HCT116 (cell line): ENCODE results near the gene PDE1A. TPM values are rescaled to one million over a fixed set of nuclear protein-coding genes. Genes with fewer than 3 reads are reported as not detected.

Source experiments
- ATAC-seq: fragments of 200-7000 bp; cut with Tn5 transposase; 2 replicates; pipeline ENCODE4 v1.9.1; 2020; ENCODE audit warnings: mild to moderate bottlenecking, moderate library complexity
- BruUV-seq: library from RNA; stranded (reverse); fragments of 400-500 nt; replicated peaks from 2 replicates; lab custom pipeline; 2021; lab: Mats Ljungman, UMichigan
- CTCF ChIA-PET: fragments of 300-600 bp; sonication (Branson Sonifier 250); formaldehyde crosslinking; loops from one replicate; lab custom pipeline; 2021; ENCODE audit warnings: antibody characterized with exemption; lab: Charles Lee
- POLR2A ChIA-PET: fragments of 300-600, 350-600 bp; sonication (Branson Sonifier 250); formaldehyde crosslinking; loops from one replicate; lab custom pipeline; 2021; ENCODE audit warnings: antibody characterized with exemption; lab: Charles Lee
- RAD21 ChIA-PET, 2 experiments: fragments of 300-600 bp; sonication (Branson Sonifier 250); formaldehyde crosslinking; loops; one replicate each; lab custom pipeline; 2023; ENCODE audit warnings: low total read pairs in 2 of 2; ENCODE audit not compliant: uncharacterized antibody in 2 of 2, unreplicated experiment in 2 of 2, low non-redundant PET in 1 of 2; lab: Charles Lee
- DNase-seq: peaks from one replicate; pipeline ENCODE4 v3.0.0-alpha.2; 2010; ENCODE audit warnings: low read depth, low spot score
- H2AFZ ChIP-seq: fragments of 200-600 bp; shearing (Covaris generic), sonication (generic); 2 replicates; pipeline ENCODE4 v1.6.1; 2017; ENCODE audit warnings: low read depth, mixed run types, mixed read lengths, antibody characterized with exemption, low read length; ENCODE audit not compliant: poor library complexity, severe bottlenecking
- H3K27ac ChIP-seq: 2 replicates; pipeline ENCODE4 v1.5.1; 2012; ENCODE audit warnings: low read depth, low read length
- H3K27me3 ChIP-seq: fragments of 200-600 bp; sonication (generic); 2 replicates; pipeline ENCODE4 v1.6.1; 2016; ENCODE audit warnings: mixed run types, low read length, mixed read lengths; ENCODE audit not compliant: insufficient read depth
- H3K36me3 ChIP-seq, 2 experiments: fragments of 200-500 bp in 1 of 2; fragments of 200-600 bp in 1 of 2; sonication (Bioruptor generic) in 1 of 2; sonication (generic) in 1 of 2; 2 replicates each; pipeline versions ENCODE4 v1.5.1 to v1.6.1; 2014 to 2016; ENCODE audit warnings: low read length in 2 of 2, inconsistent platforms in 1 of 2, mixed read lengths in 1 of 2, mixed run types in 1 of 2; ENCODE audit not compliant: insufficient read depth in 2 of 2, control insufficient read depth in 1 of 2
- H3K4me1 ChIP-seq, 2 experiments: fragments of 200-600 bp in 1 of 2; sonication (generic) in 1 of 2; 2 replicates each; pipeline versions ENCODE4 v1.5.1 to v1.6.1; 2012 to 2017; ENCODE audit warnings: low read length in 2 of 2, inconsistent platforms in 1 of 2, mild to moderate bottlenecking in 1 of 2, mixed read lengths in 1 of 2, mixed run types in 1 of 2, moderate library complexity in 1 of 2; ENCODE audit not compliant: insufficient read depth in 2 of 2, control insufficient read depth in 1 of 2
- H3K4me2 ChIP-seq: fragments of 200-600 bp; sonication (generic); 2 replicates; pipeline ENCODE4 v1.6.1; 2017; ENCODE audit warnings: mixed run types, low read length, mixed read lengths
- H3K4me3 ChIP-seq, 2 experiments: fragments of 200-600 bp in 1 of 2; sonication (generic) in 1 of 2; replicated peaks in 1 of 2; 2 replicates each; pipeline ENCODE4 v1.5.1; 2011 to 2016; ENCODE audit warnings: low read length in 2 of 2, control low read depth in 1 of 2, low read depth in 1 of 2, mild to moderate bottlenecking in 1 of 2, mixed read lengths in 1 of 2, mixed run types in 1 of 2
- H3K79me2 ChIP-seq: fragments of 200-600 bp; sonication (generic); 2 replicates; pipeline ENCODE4 v1.6.1; 2017; ENCODE audit warnings: mild to moderate bottlenecking, mixed run types, low read length, moderate library complexity, mixed read lengths; ENCODE audit not compliant: insufficient read depth
- H3K9ac ChIP-seq: fragments of 200-600 bp; sonication (generic); 2 replicates; pipeline ENCODE4 v1.6.1; 2016; ENCODE audit warnings: low read length, mixed read lengths
- H3K9me2 ChIP-seq: fragments of 200-600 bp; sonication (generic), shearing (Covaris generic); 2 replicates; pipeline ENCODE4 v1.6.1; 2017; ENCODE audit warnings: mixed run types, mild to moderate bottlenecking, moderate library complexity; ENCODE audit not compliant: insufficient read depth
- H3K9me3 ChIP-seq, 2 experiments: fragments of 200-500 bp in 1 of 2; fragments of 200-600 bp in 1 of 2; sonication (Bioruptor generic) in 1 of 2; sonication (generic) in 1 of 2; 2 replicates each; pipeline ENCODE4 v1.6.1; 2014 to 2017; ENCODE audit warnings: low read length in 2 of 2, mixed read lengths in 2 of 2, inconsistent platforms in 1 of 2, low read depth in 1 of 2, mild to moderate bottlenecking in 1 of 2, mixed run types in 1 of 2, moderate library complexity in 1 of 2; ENCODE audit not compliant: control insufficient read depth in 1 of 2, insufficient read depth in 1 of 2
- H4K20me1 ChIP-seq: fragments of 200-600 bp; sonication (generic), shearing (Covaris generic); 2 replicates; pipeline ENCODE4 v1.6.1; 2017; ENCODE audit warnings: mixed run types, mild to moderate bottlenecking, moderate library complexity; ENCODE audit not compliant: insufficient read depth
- ATF3 ChIP-seq: IDR thresholded peaks from 2 replicates; pipeline ENCODE4 v1.6.1; 2012
- CBX3 ChIP-seq: IDR thresholded peaks from 2 replicates; pipeline ENCODE4 v1.6.1; 2012; ENCODE audit warnings: low read depth
- CEBPB ChIP-seq: IDR thresholded peaks from 2 replicates; pipeline ENCODE4 v1.6.1; 2012; ENCODE audit warnings: low read depth
- CTCF ChIP-seq, 3 experiments: fragments of 200-600 bp in 1 of 3; sonication (generic) in 1 of 3; IDR thresholded peaks in 2 of 3; conservative IDR thresholded peaks in 1 of 3; 2 replicates each; pipeline ENCODE4 v1.5.1; 2012 to 2017; ENCODE audit warnings: low read depth in 2 of 3, low read length in 2 of 3, antibody characterized with exemption in 1 of 3, borderline replicate concordance in 1 of 3, control low read depth in 1 of 3, mild to moderate bottlenecking in 1 of 3, mixed read lengths in 1 of 3, mixed run types in 1 of 3, moderate library complexity in 1 of 3; ENCODE audit not compliant: insufficient read depth in 1 of 3
- EGR1 ChIP-seq: IDR thresholded peaks from 2 replicates; pipeline ENCODE4 v1.6.1; 2012; ENCODE audit warnings: low read depth
- ELF1 ChIP-seq: IDR thresholded peaks from 2 replicates; pipeline ENCODE4 v1.6.1; 2012; ENCODE audit warnings: low read depth, borderline replicate concordance
- EZH2phosphoT487 ChIP-seq: fragments of 200-600 bp; IDR thresholded peaks from 2 replicates; pipeline ENCODE4 v1.6.1; 2018; ENCODE audit warnings: antibody characterized with exemption, borderline replicate concordance
- JUND ChIP-seq: IDR thresholded peaks from 2 replicates; pipeline ENCODE4 v1.6.1; 2012
- MAX ChIP-seq: IDR thresholded peaks from 2 replicates; pipeline ENCODE4 v1.6.1; 2012
- POLR2A ChIP-seq: IDR thresholded peaks from 2 replicates; pipeline ENCODE4 v1.7.0; 2011; ENCODE audit warnings: borderline replicate concordance; ENCODE audit not compliant: insufficient read depth, insufficient read length; ENCODE audit errors: extremely low read depth
- RAD21 ChIP-seq: IDR thresholded peaks from 2 replicates; pipeline ENCODE4 v1.6.1; 2012; ENCODE audit warnings: low read depth, mild to moderate bottlenecking
- REST ChIP-seq: IDR thresholded peaks from 2 replicates; pipeline ENCODE4 v1.6.1; 2012; ENCODE audit warnings: low read depth
- SIN3A ChIP-seq: IDR thresholded peaks from 2 replicates; pipeline ENCODE4 v1.6.1; 2012; ENCODE audit warnings: low read depth
- SRF ChIP-seq: IDR thresholded peaks from 2 replicates; pipeline ENCODE4 v1.6.1; 2012; ENCODE audit warnings: low read depth
- TCF7L2 ChIP-seq: IDR thresholded peaks from 2 replicates; pipeline ENCODE4 v1.7.0; 2011; ENCODE audit warnings: borderline replicate concordance, inconsistent platforms; ENCODE audit not compliant: insufficient read depth, insufficient read length; ENCODE audit errors: extremely low read depth
- YY1 ChIP-seq: IDR thresholded peaks from 2 replicates; pipeline ENCODE4 v1.6.1; 2011; ENCODE audit warnings: low read length, low read depth, moderate library complexity, mild to moderate bottlenecking; ENCODE audit not compliant: insufficient replicate concordance; ENCODE audit errors: extremely low read depth
- ZBTB33 ChIP-seq: IDR thresholded peaks from 2 replicates; pipeline ENCODE4 v1.6.1; 2011; ENCODE audit warnings: mild to moderate bottlenecking, low read length, moderate library complexity; ENCODE audit not compliant: insufficient replicate concordance; ENCODE audit errors: extremely low read depth
- ZFX ChIP-seq: fragments of 450-650 bp; IDR thresholded peaks from 2 replicates; pipeline ENCODE4 v1.6.1; 2017
- intact Hi-C: fragments of 100-400 bp; cut with micrococcal nuclease; formaldehyde crosslinking; loops from 2 replicates; pipeline ENCODE4 v1.10.0; 2022
- total RNA-seq: library from RNA; stranded (reverse); gene quantifications from one replicate; pipeline ENCODE4 v1.2.1, GENCODE V29; 2021; ENCODE audit not compliant: unreplicated experiment

PDE1A gene
- total RNA-seq, 1 experiment from 2014 or later: 0.12 TPM

GRCh38 chr2:182381225-182381624 is 45.6 kb downstream of the PDE1A start:
- no peak overlapping the region for H3K9ac ChIP-seq
- no peak overlapping the region for H3K4me2 ChIP-seq
- H3K9me3 ChIP-seq: no peaks in the 10 kb centered on the region
- BruUV-seq: no TSS peak
- H3K36me3 ChIP-seq: no peaks in the 10 kb centered on the region
- no peaks in the 10 kb centered on the region for H3K9me2 ChIP-seq
- H3K27ac ChIP-seq: no peak overlapping the region
- ChIA-PET RAD21 (no interaction called here), CTCF (no interaction called here), POLR2A (no interaction called here)
- H3K27me3 ChIP-seq: no peaks in the 10 kb centered on the region
- H2AFZ ChIP-seq: no peak overlapping the region
- DNase-seq: no peak
- no peak for ATAC-seq
- TF ChIP-seq CEBPB (no peak), REST (no peak), JUND (no peak), CTCF (IDR thresholded peaks at IDR 0.05 in 2 of 3, conservative IDR thresholded peaks at IDR 0.05 in 1 of 3; ENCODE audit: borderline replicate concordance in 1 of 3, insufficient read depth in 1 of 3, low read depth in 2 of 3, low read length in 2 of 3) (no peak), TCF7L2 (no peak), MAX (no peak), ATF3 (no peak), SRF (no peak), YY1 (no peak), EZH2phosphoT487 (no peak), EGR1 (no peak), ZFX (no peak), POLR2A (no peak), ZBTB33 (no peak), ELF1 (no peak), SIN3A (no peak), RAD21 (no peak), CBX3 (no peak)
- H3K4me1 ChIP-seq: no peaks in the 10 kb centered on the region
- intact Hi-C loops: no loop called here
- H3K4me3 ChIP-seq: no peak overlapping the region
- H3K79me2 ChIP-seq: no peaks in the 10 kb centered on the region
- H4K20me1 ChIP-seq: no peaks in the 10 kb centered on the region
